ENCODE measurements around the gene NOTO. TPM values are rescaled to one million over a fixed set of nuclear protein-coding genes. Genes with fewer than 3 reads are reported as not detected.

Gene NOTO
- total and polyA plus RNA-seq, 10 of the 15 experiments (the other 5 are each of a cell fraction or from before 2014, with no cell fraction given), result not detected

DNA sequence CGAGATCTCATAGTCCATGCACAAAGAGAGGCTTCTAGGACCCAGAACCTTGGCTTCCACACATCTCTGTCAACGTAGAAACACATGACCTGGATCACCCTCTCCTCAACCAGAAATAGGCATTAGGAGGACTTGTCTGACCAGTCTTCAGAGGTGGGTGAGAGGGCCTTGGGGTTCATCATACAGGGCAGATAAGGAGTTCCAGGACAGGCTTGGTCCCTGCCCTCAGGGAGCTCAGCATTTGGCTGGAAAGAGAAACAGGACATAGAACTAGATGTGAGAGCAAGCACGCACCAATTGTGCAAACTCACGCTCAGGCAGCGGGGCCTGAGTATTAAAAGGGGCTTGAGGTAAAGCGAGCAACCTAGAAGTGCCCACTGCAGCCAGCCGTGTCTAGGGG, 28.6 kb upstream of the NOTO start:
- DNase-seq (ENCODE audit: low read depth, low spot score), result no peak
- H3K79me2 ChIP-seq (ENCODE audit: control insufficient read depth, insufficient read depth, low read length), result no peaks in the 10 kb centered on the region
- H3K9me3 ChIP-seq (replicated peaks; ENCODE audit: control insufficient read depth, insufficient read depth, low read length), result no peaks in the 10 kb centered on the region
- in situ Hi-C loops (cut with MboI) (no loop called here), intact Hi-C loops (cut with micrococcal nuclease; ENCODE audit: unreplicated experiment) (no loop called here)
- no peak for FAIRE-seq
- ChIA-PET CTCF (interaction anchor here (0.6 to 1.2 kb wide), 2 partner anchors 12 to 177 kb away, joined by 3 read pairs; no protein-coding TSS in a partner anchor), SMC1A (ENCODE audit: uncharacterized antibody, unreplicated experiment) (no interaction called here), RAD21 (ENCODE audit: unreplicated experiment) (no interaction called here), POLR2A (no interaction called here)
- BruUV-seq (replicated peaks), result no TSS peak
- no peaks in the 10 kb centered on the region for H3K36me3 ChIP-seq (ENCODE audit: control insufficient read depth in 2 of 2, insufficient read depth in 2 of 2, low read length in 1 of 2)
- H4K20me1 ChIP-seq (ENCODE audit: control insufficient read depth, insufficient read depth), result no peaks in the 10 kb centered on the region
- no peak overlapping the region for H3K9ac ChIP-seq (ENCODE audit: control insufficient read depth, insufficient read depth, low read length)
- TF ChIP-seq, protein P1, sequence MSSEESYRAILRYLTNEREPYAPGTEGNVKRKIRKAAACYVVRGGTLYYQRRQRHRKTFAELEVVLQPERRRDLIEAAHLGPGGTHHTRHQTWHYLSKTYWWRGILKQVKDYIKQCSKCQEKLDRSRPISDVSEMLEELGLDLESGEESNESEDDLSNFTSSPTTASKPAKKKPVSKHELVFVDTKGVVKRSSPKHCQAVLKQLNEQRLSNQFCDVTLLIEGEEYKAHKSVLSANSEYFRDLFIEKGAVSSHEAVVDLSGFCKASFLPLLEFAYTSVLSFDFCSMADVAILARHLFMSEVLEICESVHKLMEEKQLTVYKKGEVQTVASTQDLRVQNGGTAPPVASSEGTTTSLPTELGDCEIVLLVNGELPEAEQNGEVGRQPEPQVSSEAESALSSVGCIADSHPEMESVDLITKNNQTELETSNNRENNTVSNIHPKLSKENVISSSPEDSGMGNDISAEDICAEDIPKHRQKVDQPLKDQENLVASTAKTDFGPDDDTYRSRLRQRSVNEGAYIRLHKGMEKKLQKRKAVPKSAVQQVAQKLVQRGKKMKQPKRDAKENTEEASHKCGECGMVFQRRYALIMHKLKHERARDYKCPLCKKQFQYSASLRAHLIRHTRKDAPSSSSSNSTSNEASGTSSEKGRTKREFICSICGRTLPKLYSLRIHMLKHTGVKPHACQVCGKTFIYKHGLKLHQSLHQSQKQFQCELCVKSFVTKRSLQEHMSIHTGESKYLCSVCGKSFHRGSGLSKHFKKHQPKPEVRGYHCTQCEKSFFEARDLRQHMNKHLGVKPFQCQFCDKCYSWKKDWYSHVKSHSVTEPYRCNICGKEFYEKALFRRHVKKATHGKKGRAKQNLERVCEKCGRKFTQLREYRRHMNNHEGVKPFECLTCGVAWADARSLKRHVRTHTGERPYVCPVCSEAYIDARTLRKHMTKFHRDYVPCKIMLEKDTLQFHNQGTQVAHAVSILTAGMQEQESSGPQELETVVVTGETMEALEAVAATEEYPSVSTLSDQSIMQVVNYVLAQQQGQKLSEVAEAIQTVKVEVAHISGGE (CRISPR knock-in tag; IDR thresholded peaks at IDR 0.05), result no peak
- TF ChIP-seq POLR2AphosphoS5 (IDR thresholded peaks at IDR 0.05; ENCODE audit: low read length) (no peak), ZSCAN29 (IDR thresholded peaks at IDR 0.05) (no peak), RAD21 (IDR thresholded peaks at IDR 0.05; ENCODE audit: insufficient read depth, low read depth, low read length) (no peak)
- TF ChIP-seq, protein P2, sequence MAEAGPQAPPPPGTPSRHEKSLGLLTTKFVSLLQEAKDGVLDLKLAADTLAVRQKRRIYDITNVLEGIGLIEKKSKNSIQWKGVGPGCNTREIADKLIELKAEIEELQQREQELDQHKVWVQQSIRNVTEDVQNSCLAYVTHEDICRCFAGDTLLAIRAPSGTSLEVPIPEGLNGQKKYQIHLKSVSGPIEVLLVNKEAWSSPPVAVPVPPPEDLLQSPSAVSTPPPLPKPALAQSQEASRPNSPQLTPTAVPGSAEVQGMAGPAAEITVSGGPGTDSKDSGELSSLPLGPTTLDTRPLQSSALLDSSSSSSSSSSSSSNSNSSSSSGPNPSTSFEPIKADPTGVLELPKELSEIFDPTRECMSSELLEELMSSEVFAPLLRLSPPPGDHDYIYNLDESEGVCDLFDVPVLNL (IDR thresholded peaks at IDR 0.05; ENCODE audit: low read depth, low read length), result no peak
- no peak for ATAC-seq
- no peak overlapping the region for H3K4me3 ChIP-seq
- WGBS (ENCODE audit: insufficient coverage, insufficient replicate concordance, low lambda C conversion rate, missing lambda C conversion rate), result 70% methylated on average over 7 of the region's 7 CpGs
- peaks cover 13% of the 10 kb centered on the region; the same call in 1 of the 2 replicates for H3K4me1 ChIP-seq (ENCODE audit: control insufficient read depth, insufficient read depth, low read length)
- H3K4me2 ChIP-seq (ENCODE audit: control insufficient read depth, insufficient read depth), result no peak overlapping the region
- H2AFZ ChIP-seq (ENCODE audit: control insufficient read depth, low read depth, low read length), result no peak overlapping the region
- peaks cover 13 to 14% of the 10 kb centered on the region in 2 experiments; a peak in 3 of 4 replicates for H3K27me3 ChIP-seq (replicated peaks in 1 of 2; ENCODE audit: control insufficient read depth in 2 of 2, insufficient read depth in 2 of 2, low read length in 1 of 2)
- no peak overlapping the region for H3K27ac ChIP-seq (ENCODE audit: control insufficient read depth, insufficient read depth)

All from GM12878 (cell line).